Activated CD8-positive, alpha-beta T cell treated with anti-CD3 and anti-CD28 coated beads for 36 hours (primary cell): ENCODE measurements around the gene WSB1. TPM values are rescaled to one million over a fixed set of nuclear protein-coding genes. Genes with fewer than 3 reads are reported as not detected.

ENCODE experiments used
- ATAC-seq: fragments of 200-7000 bp; cut with Tn5 transposase; one replicate; pipeline ENCODE4 v1.10.0; 2021; ENCODE audit warnings: mild to moderate bottlenecking, moderate library complexity
- CTCF ChIA-PET: fragments of 350-600 bp; sonication (Branson Sonifier 250); formaldehyde crosslinking; loops from one replicate; lab custom pipeline; 2021; ENCODE audit warnings: antibody characterized with exemption; lab: Charles Lee
- POLR2A ChIA-PET: fragments of 350-600 bp; sonication (Branson Sonifier 250); formaldehyde crosslinking; loops from one replicate; lab custom pipeline; 2021; ENCODE audit warnings: antibody characterized with exemption; lab: Charles Lee
- DNase-seq: peaks from one replicate; pipeline ENCODE4 v3.0.0-alpha.2; 2020
- H3K27ac Mint-ChIP-seq: one replicate; pipeline ENCODE4 v1.8.0; 2021; ENCODE audit warnings: mild to moderate bottlenecking, mixed read lengths
- H3K27me3 Mint-ChIP-seq: one replicate; pipeline ENCODE4 v1.8.0; 2021; ENCODE audit warnings: mixed read lengths
- H3K36me3 Mint-ChIP-seq: one replicate; pipeline ENCODE4 v1.8.0; 2021; ENCODE audit warnings: low read depth, mixed read lengths
- H3K4me1 Mint-ChIP-seq: one replicate; pipeline ENCODE4 v1.8.0; 2021; ENCODE audit warnings: low read depth, mixed read lengths
- H3K4me3 Mint-ChIP-seq: one replicate; pipeline ENCODE4 v1.8.0; 2021; ENCODE audit warnings: mild to moderate bottlenecking, moderate library complexity, mixed read lengths
- H3K9me3 Mint-ChIP-seq: one replicate; pipeline ENCODE4 v1.8.0; 2021; ENCODE audit warnings: mixed read lengths
- intact Hi-C: fragments of 100-400 bp; cut with micrococcal nuclease; formaldehyde crosslinking; loops from one replicate; pipeline ENCODE4 v1.10.0; 2022
- total RNA-seq, 2 experiments: library from RNA; stranded (reverse); gene quantifications; one replicate each; pipeline ENCODE4 v1.2.3, GENCODE V29; 2021
- TF ChIP-seq, protein P1 (sequence below): fragments of 200-600 bp; IDR thresholded peaks from one replicate; pipeline ENCODE4 v1.8.0; 2022; ENCODE audit warnings: antibody characterized with exemption, mild to moderate bottlenecking

WSB1 gene
- total RNA-seq, 2 experiments from 2014 or later: 224 to 231 TPM

DNA sequence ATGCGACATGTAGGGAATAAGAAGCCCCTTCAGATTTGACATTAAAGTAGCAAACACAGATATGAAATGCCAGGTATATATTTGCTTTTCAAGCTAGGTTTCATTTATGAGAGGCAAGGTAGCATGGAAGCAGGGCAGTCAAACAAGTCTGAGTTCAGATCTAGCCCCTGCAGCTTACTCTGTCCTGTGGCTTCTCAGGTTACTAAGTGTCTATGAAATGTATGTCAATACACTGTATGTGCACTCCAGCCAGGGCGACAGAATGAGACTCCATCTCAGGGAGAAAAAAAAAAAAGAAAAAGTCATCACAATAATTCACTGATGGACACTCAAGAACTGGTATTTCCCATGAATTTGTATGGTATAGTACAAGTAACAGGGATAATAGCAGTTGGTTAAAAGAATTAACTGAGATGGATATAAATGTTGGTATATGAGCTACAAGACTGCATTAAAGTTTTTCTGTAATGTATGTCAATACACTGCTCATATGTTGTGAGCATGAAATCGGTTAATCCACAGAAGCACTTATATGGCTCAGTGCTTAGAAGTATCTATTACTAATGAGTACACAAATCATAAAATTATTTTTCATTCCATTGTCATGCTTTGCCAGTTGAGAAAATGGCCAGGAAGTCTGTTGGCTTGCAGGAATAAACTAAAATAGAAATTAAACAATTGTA is 2.9 kb upstream of the WSB1 start:
- H3K27me3 Mint-ChIP-seq: no peaks in the 10 kb centered on the region
- DNase-seq (no peak), ATAC-seq (no peak)
- no peak overlapping the region for H3K27ac Mint-ChIP-seq
- intact Hi-C loops: loop anchor here (10.0 kb wide), 1 partner anchor 46 kb away; no protein-coding TSS in a partner anchor
- H3K36me3 Mint-ChIP-seq: peaks cover 16% of the 10 kb centered on the region
- no peak overlapping the region for H3K4me3 Mint-ChIP-seq
- H3K9me3 Mint-ChIP-seq: no peaks in the 10 kb centered on the region
- TF ChIP-seq, protein P1, sequence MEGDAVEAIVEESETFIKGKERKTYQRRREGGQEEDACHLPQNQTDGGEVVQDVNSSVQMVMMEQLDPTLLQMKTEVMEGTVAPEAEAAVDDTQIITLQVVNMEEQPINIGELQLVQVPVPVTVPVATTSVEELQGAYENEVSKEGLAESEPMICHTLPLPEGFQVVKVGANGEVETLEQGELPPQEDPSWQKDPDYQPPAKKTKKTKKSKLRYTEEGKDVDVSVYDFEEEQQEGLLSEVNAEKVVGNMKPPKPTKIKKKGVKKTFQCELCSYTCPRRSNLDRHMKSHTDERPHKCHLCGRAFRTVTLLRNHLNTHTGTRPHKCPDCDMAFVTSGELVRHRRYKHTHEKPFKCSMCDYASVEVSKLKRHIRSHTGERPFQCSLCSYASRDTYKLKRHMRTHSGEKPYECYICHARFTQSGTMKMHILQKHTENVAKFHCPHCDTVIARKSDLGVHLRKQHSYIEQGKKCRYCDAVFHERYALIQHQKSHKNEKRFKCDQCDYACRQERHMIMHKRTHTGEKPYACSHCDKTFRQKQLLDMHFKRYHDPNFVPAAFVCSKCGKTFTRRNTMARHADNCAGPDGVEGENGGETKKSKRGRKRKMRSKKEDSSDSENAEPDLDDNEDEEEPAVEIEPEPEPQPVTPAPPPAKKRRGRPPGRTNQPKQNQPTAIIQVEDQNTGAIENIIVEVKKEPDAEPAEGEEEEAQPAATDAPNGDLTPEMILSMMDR: no peak
- ChIA-PET POLR2A (interaction anchor here (0.6 to 1.2 kb wide), 3 partner anchors 10 to 122 kb away, joined by 3 to 4 read pairs (median 3); no protein-coding TSS in a partner anchor), CTCF (interaction anchor here (1.1 to 2.7 kb wide), 3 partner anchors 42 to 54 kb away, joined by 3 to 13 read pairs (median 9); no protein-coding TSS in a partner anchor)
- peaks cover 13% of the 10 kb centered on the region for H3K4me1 Mint-ChIP-seq

GRCh38 chr17:27293359-27293897 is 486 bp upstream of the WSB1 start:
- ATAC-seq (no peak), DNase-seq (peak; percentile 9)
- Mint-ChIP-seq H3K27me3 (no peaks in the 10 kb centered on the region), H3K4me1 (peaks cover 29% of the 10 kb centered on the region), H3K9me3 (no peaks in the 10 kb centered on the region), H3K4me3 (peak overlapping the region; percentile 98), H3K36me3 (peaks cover 27% of the 10 kb centered on the region), H3K27ac (peak overlapping the region; percentile 99)
- TF ChIP-seq, protein P1: no peak
- intact Hi-C loops: loop anchor here (10.0 kb wide), 1 partner anchor 49 kb away; no protein-coding TSS in a partner anchor
- POLR2A ChIA-PET: interaction anchor here (0.7 to 2.8 kb wide), 11 partner anchors 8 to 235 kb away, joined by 3 to 27 read pairs (median 5); no protein-coding TSS in a partner anchor
- CTCF ChIA-PET: interaction anchor here (0.6 to 2.5 kb wide), 8 partner anchors 8 to 181 kb away, joined by 3 to 18 read pairs (median 3); no protein-coding TSS in a partner anchor

DNA sequence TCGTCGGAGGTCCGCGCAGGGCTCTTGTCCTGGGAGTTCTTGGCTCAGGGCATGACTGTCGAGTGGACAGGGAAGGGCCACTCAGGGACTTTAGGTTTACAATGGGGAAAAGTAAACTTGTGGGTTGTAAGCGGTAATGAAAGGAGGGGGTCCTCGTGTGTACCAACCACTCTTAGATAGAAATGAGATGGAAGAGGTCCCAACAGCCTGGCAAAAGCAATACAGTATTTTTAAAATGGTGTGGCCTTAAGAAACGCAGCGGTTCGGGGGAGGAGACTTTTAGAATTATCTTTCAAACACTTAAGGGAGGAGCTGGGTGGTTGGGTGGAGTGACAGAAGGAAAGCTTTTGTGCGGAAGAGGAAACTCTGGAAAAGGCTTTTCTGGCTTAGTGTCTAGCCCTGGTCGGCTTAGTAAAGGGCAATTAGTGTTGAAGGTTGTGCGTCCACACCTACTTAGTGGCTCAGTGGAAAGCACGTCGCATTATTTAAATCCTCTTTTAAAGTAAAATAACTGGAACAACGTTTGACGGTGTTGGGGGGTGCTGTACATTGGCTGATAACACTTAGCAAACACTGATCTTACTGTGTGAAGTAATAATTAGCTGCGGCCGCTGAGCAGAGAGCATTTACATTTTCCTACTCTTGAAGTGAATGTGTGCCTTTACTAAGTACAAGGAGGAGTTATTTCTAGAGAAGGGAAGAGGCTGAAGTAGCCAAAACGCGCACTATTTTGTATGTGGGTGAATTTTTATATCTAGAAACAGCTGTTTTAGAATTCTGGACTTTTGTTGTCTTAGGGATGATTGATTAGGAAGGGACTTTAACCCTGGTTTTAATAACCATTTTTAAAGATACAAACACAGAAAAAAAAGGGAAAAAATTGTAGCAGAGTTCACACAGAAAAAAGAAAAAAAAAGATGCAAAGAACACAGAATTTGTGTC is 1.0 kb downstream of the WSB1 start:
- intact Hi-C loops: loop anchor here (5.0 to 10.0 kb wide), 2 partner anchors 37 to 50 kb away; no protein-coding TSS in a partner anchor
- TF ChIP-seq, protein P1: no peak
- Mint-ChIP-seq H3K4me3 (peak overlapping the region; percentile 98), H3K27me3 (no peaks in the 10 kb centered on the region), H3K4me1 (peaks cover 41% of the 10 kb centered on the region), H3K9me3 (no peaks in the 10 kb centered on the region), H3K36me3 (peaks cover 27% of the 10 kb centered on the region), H3K27ac (peak overlapping the region; percentile 99)
- POLR2A ChIA-PET: interaction anchor here (0.7 to 2.8 kb wide), 17 partner anchors 9 to 336 kb away, joined by 3 to 27 read pairs (median 4); partner anchors contain the start of gene LGALS9
- DNase-seq: peak; percentile 67
- peak; percentile 42 for ATAC-seq
- CTCF ChIA-PET: interaction anchor here (0.8 to 2.5 kb wide), 6 partner anchors 9 to 284 kb away, joined by 3 to 18 read pairs (median 4); no protein-coding TSS in a partner anchor

- DNase-seq (peak; percentile 7), ATAC-seq (no peak)
- ChIA-PET CTCF (interaction anchor here (1.0 to 1.4 kb wide), 2 partner anchors 57 to 60 kb away, joined by 3 to 9 read pairs; no protein-coding TSS in a partner anchor), POLR2A (interaction anchor here (0.7 to 2.8 kb wide), 6 partner anchors 8 to 282 kb away, joined by 3 to 16 read pairs (median 5); no protein-coding TSS in a partner anchor)
- Mint-ChIP-seq H3K36me3 (peaks cover 27% of the 10 kb centered on the region), H3K27ac (peak overlapping the region; percentile 99), H3K27me3 (no peaks in the 10 kb centered on the region), H3K4me3 (peak overlapping the region; percentile 98), H3K4me1 (peaks cover 44% of the 10 kb centered on the region), H3K9me3 (no peaks in the 10 kb centered on the region)
- TF ChIP-seq, protein P1: no peak
- intact Hi-C loops: loop anchor here (5.0 to 10.0 kb wide), 2 partner anchors 36 to 51 kb away; no protein-coding TSS in a partner anchor
Measured at GRCh38 chr17:27295945-27296344, 2.0 kb downstream of the WSB1 start.
